ENCODE measurements around the gene PTPRM.

GRCh38 chr18:7741640-7742039 is 174.5 kb downstream of the PTPRM start:
- TF ChIP-seq CTCF (IDR thresholded peaks at IDR 0.05) (no peak), POLR2A (IDR thresholded peaks at IDR 0.05) (no peak)
